Gastrocnemius medialis (tissue), 4 donors: Measurements from ENCODE around the gene B3GNT8.

Experiments
- CTCF ChIP-seq, 5 experiments: fragments of 450-650 bp in 3 of 5; fragments of 200-600 bp in 2 of 5; sonication (generic) in 2 of 5; IDR thresholded peaks in 4 of 5; conservative IDR thresholded peaks in 1 of 5; 1 replicate in 4 of 5; 2 replicates in 1 of 5; pipeline ENCODE4 v1.5.1; 2016 to 2019; ENCODE audit warnings: antibody characterized with exemption in 5 of 5, mild to moderate bottlenecking in 3 of 5, moderate library complexity in 3 of 5
- POLR2A ChIP-seq, 2 donors: fragments of 450-650 bp; IDR thresholded peaks; one replicate each; pipeline ENCODE4 v1.6.1; 2017; ENCODE audit warnings: antibody characterized with exemption in 2 of 2, mild to moderate bottlenecking in 2 of 2, moderate library complexity in 2 of 2

- TF ChIP-seq CTCF (IDR thresholded peaks at IDR 0.05 in 4 of 5, conservative IDR thresholded peaks at IDR 0.05 in 1 of 5) (no peak), POLR2A (IDR thresholded peaks at IDR 0.05) (no peak)
Observed at GRCh38 chr19:41430922-41431321, 3.7 kb upstream of the B3GNT8 start.
